Neural crest cell (in vitro differentiated cells): Measurements from ENCODE around the gene TTC9. TPM values are rescaled to one million over a fixed set of nuclear protein-coding genes. Genes with fewer than 3 reads are reported as not detected.

Experiments
- DNase-seq: peaks from one replicate; pipeline ENCODE4 v3.0.0; 2021; ENCODE audit warnings: low read depth, mixed read lengths, low spot score
- H3K27ac Mint-ChIP-seq: one replicate; pipeline ENCODE4 v1.8.0; 2021; ENCODE audit warnings: mild to moderate bottlenecking, mixed read lengths; ENCODE audit not compliant: unreplicated experiment
- H3K27me3 Mint-ChIP-seq: 2 replicates; pipeline ENCODE4 v1.8.0; 2021; ENCODE audit warnings: low read depth, mild to moderate bottlenecking, mixed read lengths
- H3K36me3 Mint-ChIP-seq: 2 replicates; pipeline ENCODE4 v1.8.0; 2021; ENCODE audit warnings: low read depth, mild to moderate bottlenecking, mixed read lengths
- H3K4me1 Mint-ChIP-seq: 2 replicates; pipeline ENCODE4 v1.8.0; 2021; ENCODE audit warnings: mixed read lengths
- H3K4me3 Mint-ChIP-seq: one replicate; pipeline ENCODE4 v1.8.0; 2021; ENCODE audit warnings: mild to moderate bottlenecking, mixed read lengths
- H3K9me3 Mint-ChIP-seq: 2 replicates; pipeline ENCODE4 v1.8.0; 2021; ENCODE audit warnings: mixed read lengths
- CTCF ChIP-seq: fragments of 200-600 bp; sonication (generic); conservative IDR thresholded peaks from 2 replicates; pipeline ENCODE4 v1.5.0; 2021; ENCODE audit warnings: antibody characterized with exemption, mild to moderate bottlenecking
- total RNA-seq: library from RNA; stranded (reverse); gene quantifications from 2 replicates; pipeline ENCODE4 v1.2.1, GENCODE V29; 2021

Gene TTC9
- total RNA-seq, 1 donor from 2014 or later, result 4.2 TPM

- Mint-ChIP-seq H3K27ac (no peak overlapping the region), H3K36me3 (peaks cover 5% of the 10 kb centered on the region), H3K27me3 (no peaks in the 10 kb centered on the region), H3K4me3 (no peak overlapping the region), H3K4me1 (peaks cover 10% of the 10 kb centered on the region), H3K9me3 (no peaks in the 10 kb centered on the region)
- no peak for TF ChIP-seq CTCF
- no peak for DNase-seq
These were observed 11.2 kb downstream of the TTC9 start for GRCh38 chr14:70652871-70653270.

DNA sequence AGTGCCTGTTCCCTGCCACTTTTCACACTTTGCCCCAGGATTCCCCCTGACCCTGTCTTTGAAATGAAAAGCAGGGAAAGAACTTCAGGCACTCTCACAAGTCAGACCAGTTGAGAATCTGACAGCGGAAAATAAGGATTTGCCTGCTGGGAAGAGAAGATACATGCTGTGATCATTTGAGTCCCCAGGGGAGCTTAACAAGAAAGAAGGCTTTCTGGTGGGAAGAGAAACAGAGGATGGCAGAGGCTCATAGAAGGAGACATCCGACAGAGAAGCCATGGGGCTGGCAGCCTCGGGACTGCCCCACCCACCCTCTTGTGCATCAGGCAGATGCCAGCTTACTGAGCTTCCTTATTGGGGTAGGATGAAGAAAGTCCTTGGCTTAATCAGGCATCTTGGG is 11.9 kb downstream of the TTC9 start:
- no peak for TF ChIP-seq CTCF
- no peak overlapping the region for H3K4me3 Mint-ChIP-seq
- peaks cover 5% of the 10 kb centered on the region for H3K36me3 Mint-ChIP-seq
- no peak for DNase-seq
- peaks cover 10% of the 10 kb centered on the region for H3K4me1 Mint-ChIP-seq
- no peaks in the 10 kb centered on the region for H3K9me3 Mint-ChIP-seq
- H3K27me3 Mint-ChIP-seq, result no peaks in the 10 kb centered on the region
- no peak overlapping the region for H3K27ac Mint-ChIP-seq

- Mint-ChIP-seq H3K36me3 (peaks cover 5% of the 10 kb centered on the region), H3K4me3 (no peak overlapping the region), H3K9me3 (no peaks in the 10 kb centered on the region), H3K27me3 (no peaks in the 10 kb centered on the region), H3K4me1 (peaks cover 10% of the 10 kb centered on the region), H3K27ac (no peak overlapping the region)
- no peak for DNase-seq
- no peak for TF ChIP-seq CTCF
These were observed 12.9 kb downstream of the TTC9 start for GRCh38 chr14:70654632-70655031.

DNA sequence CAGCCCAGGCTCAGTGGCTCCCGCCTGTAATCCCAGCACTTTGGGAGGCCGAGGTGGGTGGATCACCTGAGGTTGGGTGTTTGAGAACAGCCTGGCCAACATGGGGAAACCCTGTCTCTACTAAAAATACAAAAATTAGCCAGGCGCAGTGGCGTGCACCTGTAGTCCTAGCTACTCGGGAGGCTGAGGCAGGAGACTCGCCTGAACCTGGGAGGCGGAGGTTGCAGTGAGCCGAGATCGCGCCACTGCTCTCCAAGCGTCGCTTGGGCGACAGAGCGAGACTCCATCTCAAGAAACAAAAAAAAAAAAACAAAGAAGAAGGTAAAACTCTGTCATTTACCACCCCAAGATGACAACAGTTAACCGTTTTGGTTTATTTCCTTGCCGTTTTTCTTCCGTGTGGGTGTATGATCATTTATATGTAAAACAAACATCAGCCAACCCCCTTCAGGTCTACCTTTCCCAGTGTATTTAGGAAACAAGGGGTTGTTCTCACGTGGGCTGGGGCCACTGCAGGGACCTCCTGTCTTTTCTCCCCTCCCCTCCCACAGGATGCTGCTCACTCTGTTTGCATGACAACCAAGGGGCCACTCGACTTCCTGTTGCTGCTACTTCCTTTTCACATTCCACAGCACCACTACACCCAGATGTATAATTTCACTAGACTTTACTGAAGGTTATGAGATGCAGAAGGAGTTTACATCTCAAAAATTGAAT is 13.6 kb downstream of the TTC9 start:
- no peak for TF ChIP-seq CTCF
- H3K36me3 Mint-ChIP-seq, result peaks cover 5% of the 10 kb centered on the region
- no peak for DNase-seq
- no peaks in the 10 kb centered on the region for H3K9me3 Mint-ChIP-seq
- no peak overlapping the region for H3K27ac Mint-ChIP-seq
- H3K27me3 Mint-ChIP-seq, result no peaks in the 10 kb centered on the region
- no peak overlapping the region for H3K4me3 Mint-ChIP-seq
- H3K4me1 Mint-ChIP-seq, result peaks cover 10% of the 10 kb centered on the region

DNA sequence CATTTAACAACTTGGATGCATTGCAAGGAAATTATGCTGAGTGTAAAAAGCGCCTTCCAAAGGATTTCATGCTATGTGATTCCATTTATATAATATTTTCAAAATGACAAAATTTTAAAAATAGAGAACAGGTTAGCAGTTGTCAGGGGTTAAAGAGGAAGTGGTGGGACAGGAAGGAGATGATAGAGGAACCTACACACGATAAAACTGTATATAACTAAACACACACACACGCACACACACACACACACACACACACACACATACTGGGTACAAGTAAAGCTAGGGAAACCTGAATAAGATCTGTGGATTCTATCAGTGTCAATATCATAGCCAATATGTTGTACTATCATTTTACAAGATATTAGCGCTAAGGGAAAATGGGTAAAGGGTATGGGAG is 17.2 kb downstream of the TTC9 start:
- peaks cover 10% of the 10 kb centered on the region for H3K4me1 Mint-ChIP-seq
- H3K27me3 Mint-ChIP-seq, result no peaks in the 10 kb centered on the region
- DNase-seq, result no peak
- H3K9me3 Mint-ChIP-seq, result no peaks in the 10 kb centered on the region
- H3K36me3 Mint-ChIP-seq, result peaks cover 8% of the 10 kb centered on the region
- no peak overlapping the region for H3K27ac Mint-ChIP-seq
- TF ChIP-seq CTCF, result no peak
- no peak overlapping the region for H3K4me3 Mint-ChIP-seq
